NCI-H1436 treated with DMSO at 0.1 percent for 48 hours (cell line): ENCODE data around the gene SLC37A2.
"Not testable (repeated sequence)": the region's sequence is repeated elsewhere in the genome, so short reads cannot be mapped to it uniquely, and the experiment has no call there.

Source experiments
- DNase-seq: peaks from one replicate; lab custom pipeline; 2025; lab: John Stamatoyannopoulos, UW

The SLC37A2 gene

DNA sequence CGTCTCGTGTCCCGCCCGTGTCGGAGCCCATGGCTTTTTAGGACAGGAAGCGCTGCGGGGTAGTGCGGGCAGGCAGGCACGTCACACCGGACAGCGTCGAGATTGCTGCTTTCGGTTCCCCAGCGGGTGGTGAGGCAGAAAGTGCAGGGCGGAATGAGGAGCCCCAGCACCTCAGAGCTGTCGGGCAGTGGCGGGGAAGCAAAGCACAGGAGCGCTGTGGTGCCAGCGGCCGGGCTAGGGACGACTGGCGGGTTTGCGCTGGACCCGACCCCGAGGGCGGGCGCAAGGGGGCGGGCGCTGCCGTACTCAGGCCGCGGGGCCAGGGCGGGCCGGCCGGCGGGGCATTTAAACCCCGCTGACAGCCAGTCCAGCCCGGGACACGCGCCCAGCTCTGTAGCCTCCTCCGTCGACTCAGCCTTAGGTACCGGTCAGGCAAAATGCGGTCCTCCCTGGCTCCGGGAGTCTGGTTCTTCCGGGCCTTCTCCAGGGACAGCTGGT lies at the start of gene SLC37A2:
TSS of gene SLC37A2 (plus strand) at position 375 of the 498 bp plus-strand sequence. CDS start at position 438, 63 bp downstream.
- DNase-seq = no peak

DNA sequence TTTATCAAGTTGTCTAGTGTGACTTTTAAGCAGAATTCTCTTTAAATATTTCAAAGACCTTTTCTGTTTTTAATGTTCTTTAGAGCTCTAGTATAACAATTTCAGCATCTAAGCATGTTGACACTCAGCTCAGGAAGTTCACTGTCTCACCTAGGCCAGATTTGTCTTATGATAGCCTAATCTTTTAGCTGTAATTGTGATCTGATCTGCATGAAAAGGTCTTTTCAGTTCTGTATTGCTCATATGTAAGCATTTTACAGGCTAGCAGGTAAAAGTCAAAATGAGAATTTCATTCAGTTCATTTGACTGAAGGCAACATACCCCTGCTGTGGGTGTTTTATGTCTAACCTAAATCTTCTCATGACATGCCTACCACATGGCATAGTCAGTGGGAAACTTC lies 46.7 kb upstream of the SLC37A2 start:
- no peak for DNase-seq

DNA sequence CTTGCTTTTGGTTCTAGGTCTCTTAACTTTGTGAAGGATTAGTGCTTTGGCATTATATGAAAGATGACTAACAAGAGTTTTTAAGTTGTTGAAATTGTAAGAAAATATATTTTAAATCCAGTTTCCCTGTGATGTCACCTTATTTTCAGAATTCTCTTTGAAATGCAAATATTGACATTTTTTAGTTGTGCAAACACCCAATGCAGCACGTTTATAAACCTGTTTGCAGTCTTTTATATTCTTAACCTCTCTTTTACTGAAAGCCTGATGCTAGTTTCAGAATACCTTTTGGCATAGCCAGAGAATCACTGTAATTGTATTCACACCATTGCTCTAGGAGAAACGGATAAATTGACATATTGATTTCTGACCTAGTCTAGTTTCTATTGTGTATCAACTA lies 42.8 kb upstream of the SLC37A2 start:
- DNase-seq = no peak

DNA sequence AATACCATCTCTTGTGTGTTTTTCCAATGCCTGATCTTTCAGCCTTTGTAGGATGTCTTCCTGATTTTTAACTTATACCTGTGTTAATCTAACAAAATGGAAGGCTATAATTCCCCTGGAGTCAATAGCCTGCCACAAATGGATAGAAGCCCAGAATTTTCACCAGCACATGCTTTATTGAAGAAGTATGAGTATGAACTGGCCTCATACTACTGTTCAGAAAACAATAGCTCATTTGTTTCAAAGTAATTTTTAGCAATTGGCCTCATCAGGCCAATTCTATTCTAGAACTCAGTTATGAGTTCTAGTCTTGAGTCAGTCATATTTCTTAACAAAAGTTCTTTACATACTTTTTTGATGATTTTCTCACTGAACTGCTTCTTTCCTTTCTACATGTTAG lies 40.6 kb upstream of the SLC37A2 start:
- no peak for DNase-seq

DNA sequence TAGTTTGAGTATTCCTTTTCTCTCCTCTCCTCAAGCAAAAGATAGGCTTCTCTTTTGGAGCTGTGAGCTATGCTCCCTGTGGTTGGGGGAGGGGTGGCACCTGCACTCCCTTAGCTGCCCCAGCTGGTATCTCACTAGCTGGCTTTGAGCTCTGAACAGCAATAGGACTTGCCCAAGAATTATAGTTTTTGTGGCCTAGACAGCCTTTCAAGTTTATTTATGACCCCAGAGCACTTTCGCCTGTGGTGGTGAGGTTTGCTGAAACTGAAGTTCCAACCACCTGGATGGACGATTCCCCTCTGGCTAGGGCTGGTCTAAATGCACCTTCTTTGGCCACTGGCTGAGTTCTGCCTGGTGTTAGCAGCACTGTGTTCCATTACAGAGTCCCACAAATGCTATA lies 37.1 kb upstream of the SLC37A2 start:
- DNase-seq = no peak

DNA sequence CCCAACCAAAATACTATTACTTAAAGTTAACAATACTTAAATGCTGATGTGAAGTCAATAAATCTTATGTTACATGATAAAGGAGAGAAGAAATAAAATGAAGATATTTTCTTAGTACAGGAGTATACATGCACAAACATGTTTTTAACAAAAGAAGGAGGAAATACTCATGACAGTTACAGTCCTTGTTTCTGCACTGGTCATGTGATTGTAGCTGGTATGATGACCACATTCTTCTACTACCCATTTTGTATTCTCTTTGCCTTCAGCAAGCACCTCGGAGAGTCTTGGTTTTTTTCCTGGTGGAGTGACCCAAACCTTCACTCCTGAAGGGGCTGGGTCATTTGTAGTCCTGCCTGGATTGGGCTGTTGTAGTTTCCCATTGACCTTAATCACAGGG lies 33.7 kb upstream of the SLC37A2 start:
- not testable (repeated sequence) for DNase-seq

DNA sequence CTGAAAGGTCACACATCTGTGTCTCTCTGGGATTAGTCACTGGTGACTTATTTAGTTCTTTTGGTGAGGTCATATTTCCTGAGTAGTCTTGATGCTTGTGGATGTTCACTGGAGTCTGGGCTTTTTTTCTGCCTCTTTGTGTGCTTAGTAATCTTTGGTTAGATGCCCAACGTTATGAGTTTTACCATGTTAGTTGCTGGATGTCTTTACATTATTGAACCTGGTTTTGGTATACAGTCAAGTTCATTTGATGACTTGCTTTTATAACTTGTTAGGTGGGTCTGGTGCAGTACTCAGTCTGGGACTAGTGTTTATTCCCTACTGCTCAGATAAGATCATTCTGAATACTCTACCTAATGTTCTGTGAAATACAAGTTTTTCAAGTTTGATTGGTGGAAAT lies 26.2 kb upstream of the SLC37A2 start:
- no peak for DNase-seq

DNA sequence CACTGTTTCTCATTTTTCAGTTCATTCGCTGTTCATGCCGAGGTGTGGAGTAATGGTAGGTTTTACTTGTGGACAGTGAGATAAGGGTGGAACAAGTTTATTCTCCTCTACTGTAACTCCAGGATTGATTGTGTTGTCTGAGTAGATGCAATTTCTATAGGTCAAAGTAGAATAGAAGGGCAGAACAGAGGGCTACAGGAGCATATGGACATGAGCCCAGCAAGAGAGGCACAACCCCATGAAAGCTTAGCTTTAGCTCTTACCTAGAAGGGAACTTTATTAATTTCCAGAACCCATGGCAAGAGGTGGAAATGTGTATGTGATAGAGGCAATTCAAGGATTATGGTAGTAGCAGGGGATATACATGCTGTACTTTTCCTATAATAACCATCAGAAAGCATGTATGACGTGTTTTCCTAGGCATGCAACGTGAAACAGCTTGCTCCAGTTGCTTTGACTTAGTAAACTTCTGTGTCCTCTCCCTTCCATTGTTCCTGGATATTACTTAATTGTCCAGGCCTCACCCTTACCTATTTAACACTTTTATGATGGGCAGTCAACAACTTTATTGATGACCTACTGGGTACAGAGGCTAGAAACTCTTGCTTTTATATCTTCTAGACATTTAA lies 13.8 kb upstream of the SLC37A2 start:
- no peak for DNase-seq

DNA sequence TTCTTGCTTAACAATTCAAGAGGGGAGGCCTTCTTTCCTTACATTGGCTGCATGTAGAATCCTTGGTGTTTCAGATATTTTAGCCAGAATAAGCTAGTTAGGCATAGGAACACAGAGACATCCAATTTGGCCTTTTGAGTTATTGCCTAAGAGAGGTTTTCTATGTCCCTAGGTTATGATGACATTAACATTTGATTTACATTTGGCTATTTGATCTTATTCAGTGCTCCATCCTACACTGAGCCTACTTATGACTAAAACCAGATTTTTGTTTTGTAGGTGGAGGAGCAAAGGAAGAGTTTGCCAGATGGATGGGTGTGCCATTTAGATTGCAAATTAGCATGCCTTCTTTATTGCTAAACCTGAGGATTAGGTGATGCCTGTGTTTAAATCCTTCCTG lies 11.1 kb upstream of the SLC37A2 start:
- no peak for DNase-seq

DNA sequence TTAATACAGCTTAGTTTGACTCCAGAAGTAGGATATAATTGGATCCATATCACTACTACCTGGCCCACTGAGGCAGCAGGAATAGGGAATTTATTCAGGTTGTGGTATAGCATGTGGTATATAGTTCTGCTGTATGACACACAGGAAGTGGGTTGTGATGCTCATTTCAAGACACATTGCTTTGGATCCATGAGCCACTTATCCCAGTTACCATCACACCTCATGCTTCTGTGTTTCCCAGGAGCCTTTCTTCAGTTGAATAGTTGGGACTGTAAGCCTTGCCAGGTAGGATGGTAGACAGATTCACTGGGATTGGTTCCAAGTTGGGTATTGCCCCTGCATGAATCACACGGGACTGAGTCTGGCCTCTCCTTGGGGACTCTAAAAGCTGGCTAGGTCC lies 9.9 kb upstream of the SLC37A2 start:
- DNase-seq = no peak

DNA sequence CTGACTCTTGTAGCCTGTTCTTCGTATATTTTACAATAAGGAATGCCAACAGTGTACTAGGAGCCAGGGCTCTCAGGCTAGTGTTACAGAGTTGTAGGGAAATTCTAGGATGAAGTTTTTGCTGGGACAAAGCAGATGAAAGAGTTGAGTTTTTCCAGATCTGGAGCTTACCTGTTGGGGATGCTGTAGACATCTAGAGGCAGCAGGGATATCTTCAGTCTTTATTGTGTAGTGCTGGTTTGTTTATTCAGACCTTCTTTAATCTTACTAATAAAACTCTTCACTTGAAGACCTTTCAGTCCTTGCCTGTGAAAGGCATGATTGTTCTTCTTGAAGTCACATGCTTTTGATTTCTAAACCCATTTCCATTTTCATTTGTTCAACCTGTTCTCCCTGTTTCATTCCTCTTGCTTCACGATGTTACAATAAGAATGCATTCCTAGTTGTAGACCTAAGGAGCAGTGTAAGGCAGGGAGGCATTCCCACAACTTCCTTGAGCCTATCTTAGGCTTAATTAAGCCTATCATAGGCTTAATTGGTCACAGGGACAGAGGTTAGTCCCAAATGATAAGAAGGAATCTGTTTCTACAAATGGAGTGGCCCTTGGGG lies 7.9 kb upstream of the SLC37A2 start:
- DNase-seq = no peak

DNA sequence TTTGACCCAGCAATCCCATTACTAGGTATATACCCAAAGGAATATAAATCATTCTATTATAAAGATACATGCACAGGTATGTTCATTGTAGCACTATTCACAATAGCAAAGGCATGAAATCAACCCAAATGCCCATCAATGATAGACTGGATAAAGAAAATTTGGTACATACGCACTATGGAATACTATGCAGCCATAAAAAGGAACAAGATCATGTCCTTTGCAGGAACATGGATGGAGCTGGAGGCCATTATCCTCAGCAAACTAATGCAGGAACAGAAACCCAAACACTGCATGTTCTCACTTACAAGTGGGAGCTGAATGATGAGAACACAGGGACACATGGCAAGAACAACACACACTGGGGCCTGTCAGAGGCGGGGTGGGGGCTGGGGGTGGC lies 7.0 kb upstream of the SLC37A2 start:
- DNase-seq = not testable (repeated sequence)

DNA sequence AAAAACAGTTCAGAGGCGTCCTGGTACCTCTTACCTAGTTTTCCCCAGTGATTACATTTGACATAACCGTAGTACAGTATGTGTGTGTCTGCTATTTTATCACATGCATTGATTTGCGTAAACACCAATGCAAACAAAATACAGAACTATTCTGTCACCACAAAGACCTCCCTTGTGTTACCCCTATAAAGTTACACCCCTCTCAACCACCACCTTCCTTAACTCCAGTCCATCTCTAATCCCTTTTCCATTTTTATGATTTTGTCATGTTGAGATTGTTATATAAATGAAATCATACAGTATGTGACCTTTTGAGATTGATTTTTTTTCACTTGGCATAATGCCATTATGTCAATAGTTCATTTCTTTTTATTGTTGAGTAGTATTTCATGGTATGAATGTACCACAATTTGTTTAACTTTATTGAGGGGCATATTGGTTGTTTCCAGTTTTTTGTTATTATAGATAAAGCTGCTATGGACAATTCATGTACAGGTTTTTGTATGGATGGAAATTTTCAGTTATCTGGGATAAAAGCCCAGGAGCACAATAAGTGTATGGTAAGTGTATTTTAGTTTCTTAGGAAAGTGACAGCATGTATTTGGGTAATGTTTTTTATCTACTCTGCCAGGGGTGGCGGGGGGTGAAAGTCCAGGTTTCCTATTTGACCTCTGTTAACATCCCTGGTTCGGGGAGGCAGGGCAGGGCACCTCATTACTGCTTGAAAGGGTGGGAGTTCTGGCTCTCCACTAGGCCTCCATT lies 6.0 kb upstream of the SLC37A2 start:
- DNase-seq = no peak

DNA sequence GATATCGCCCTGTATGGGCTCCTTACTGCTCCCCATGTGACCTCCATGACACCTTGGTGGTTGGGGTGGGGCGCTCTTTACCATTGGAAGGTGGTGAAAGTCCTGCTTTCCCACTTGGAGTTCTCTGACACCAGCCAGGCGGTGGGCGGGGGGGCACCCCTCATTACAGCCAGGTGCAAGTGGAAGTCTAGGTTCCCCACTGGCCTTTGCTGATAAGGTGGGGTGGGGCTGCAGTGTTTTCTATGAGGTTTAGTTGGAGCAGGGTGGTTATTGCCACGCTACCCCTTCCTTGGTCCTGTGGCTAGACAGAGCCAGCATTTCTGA lies 5.5 kb upstream of the SLC37A2 start:
- DNase-seq = no peak

DNA sequence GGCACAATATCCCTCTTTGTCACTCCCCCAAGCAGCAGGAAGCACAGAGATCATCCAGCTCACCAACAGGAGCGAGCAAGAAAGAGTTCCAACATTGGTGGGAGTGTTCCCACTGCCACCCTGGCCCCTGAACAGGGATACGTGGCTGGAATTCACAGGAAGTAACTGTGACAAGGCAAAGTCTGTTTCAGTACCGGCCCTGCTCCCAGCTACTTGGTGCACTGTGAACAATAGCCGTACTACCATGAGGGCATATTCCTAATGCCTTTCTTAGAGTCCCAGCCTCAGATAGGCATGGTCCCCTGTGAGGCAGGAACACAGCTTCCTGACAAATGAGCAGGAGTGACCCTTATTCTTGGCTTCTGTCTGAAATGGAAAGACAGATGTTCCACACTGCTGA lies 1.8 kb upstream of the SLC37A2 start:
- no peak for DNase-seq

DNA sequence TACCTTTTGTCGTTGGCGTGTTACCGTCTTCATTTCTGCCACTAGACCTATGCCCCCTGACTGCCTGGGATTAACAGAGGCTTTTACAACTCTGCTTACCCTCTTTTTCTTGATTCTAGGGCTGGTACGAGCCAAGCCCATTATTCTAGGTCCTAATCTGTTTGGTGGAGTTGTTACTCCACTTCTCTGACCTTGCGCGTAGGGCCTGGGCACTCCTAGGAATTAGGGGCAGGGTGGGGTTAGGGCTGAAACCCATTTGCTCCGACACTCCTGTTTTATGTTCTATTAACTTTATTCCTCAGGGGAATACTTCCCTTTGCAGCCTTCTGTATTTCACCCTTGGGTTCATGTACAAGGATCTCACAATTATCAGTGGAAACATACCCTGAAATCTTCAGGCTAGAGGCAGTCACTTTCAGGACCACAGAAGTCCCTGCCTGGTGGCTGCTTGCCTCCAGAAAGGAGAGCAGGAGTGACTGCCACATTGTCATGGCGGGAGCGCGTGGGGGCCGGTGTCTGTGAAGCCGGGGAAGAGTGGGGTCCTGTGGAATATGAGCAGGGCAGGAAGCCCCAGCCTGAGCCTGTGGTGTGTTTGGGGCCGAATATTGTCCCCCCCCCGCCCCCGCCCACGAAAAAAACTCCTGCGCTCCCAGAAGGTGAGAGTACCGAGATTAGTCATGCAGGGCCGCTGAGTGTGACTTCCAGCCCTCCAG lies 731 bp upstream of the SLC37A2 start:
- DNase-seq = no peak

DNA sequence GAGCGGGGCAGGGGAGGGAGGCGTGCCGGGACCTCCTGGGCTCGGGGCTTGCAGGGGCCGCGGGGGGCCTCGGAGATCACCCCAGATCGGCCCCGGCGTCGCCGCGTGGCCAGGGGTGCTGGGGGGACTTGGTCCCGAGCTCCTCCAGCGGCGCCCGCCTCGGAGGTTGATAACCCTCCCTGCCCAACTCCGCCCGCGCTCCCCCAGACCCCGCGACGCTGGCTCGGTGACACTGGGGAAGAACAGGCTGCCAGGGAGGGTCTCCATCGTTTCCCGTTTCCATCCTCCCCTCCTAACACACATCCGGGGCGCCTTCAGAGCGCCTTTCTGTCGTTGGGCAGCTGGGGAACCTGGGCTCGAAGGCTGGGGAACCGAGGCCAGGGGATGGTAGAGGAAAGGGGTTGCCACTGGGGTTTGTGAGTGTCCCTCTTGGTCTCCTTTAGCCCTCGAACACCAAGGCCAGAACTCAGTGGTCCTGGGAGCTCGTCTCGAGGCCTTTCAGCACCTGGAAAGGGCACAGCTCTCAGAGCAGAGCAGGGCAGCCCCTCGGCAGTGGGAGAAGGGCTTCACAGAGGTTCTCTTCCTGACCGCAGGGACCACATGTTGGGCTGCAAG lies 431 bp downstream of the SLC37A2 start:
- DNase-seq = no peak

DNA sequence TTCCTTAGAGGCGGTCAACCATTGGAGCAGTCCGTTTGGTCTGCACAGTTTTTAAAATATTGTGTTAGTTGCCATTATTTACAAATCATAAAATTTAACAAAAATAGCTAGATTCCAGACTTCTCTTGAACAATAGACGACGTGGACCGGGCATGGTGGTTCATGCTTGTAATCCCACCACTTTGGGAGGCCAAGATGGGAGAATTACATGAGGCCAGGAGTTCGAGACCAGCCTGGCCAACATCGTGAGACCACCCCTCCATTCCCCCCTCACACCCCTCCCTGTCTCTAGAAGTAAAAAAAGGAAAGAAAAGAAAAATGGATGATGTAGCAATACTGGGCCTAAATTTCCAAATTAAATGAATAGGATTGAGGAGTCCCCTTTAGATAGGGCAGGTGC lies 965 bp downstream of the SLC37A2 start:
- DNase-seq = no peak

DNA sequence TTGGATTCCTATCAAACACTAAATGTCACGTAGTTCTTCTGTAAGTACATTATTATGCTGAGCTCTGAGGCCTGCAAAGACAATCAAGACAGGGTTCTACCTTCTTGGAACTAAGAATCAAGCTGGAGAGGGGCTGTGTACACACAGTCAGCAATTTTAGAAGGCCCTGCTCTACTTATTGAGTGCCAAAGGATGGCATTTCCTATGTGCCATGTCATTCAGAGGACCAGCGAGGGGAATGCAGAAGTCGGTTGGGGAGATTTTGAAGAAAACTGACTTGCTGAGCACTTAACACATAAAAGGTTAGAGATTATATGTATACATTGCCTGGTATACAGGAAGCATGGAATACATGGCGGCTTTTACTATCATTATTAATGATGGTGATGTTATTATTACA lies 5.3 kb downstream of the SLC37A2 start:
- no peak for DNase-seq

DNA sequence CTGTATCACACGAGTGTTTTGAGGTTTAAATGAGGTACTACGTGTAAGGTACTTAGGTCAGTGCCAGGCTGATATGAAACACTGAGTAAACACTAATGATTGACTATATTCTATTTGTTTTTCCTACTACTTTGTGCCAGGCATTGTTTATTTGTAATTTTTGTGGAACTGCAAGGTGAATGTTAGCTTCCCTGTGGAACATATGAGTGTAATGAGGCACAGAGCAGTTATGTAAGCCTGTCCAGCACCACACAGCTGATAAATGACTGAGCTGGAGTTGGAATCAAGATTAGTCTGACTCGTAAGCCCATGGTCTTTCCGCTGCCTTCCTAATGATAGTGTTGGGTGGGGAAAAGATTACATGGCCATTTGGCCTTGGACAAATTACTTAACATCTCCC lies 5.9 kb downstream of the SLC37A2 start:
- no peak for DNase-seq

DNA sequence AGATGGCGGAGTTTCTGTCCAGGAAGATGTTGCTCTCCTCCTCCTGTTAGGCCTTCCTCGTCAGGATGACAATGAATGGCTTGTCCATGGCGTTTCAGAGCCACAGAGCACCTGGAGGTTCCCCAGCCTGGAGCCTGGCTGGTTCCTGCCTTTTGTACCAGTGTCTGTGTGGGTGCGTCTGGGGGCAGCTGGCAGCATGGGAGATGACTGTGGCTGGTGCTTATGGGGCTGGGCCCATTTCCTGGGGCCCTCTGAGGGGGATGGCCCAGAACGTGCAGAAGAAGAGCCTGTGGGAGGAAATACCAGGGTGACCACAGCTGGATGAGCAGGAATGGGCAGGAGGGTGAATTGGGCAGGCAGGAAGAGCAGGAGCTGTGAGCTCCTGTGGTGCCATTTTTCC lies 6.7 kb downstream of the SLC37A2 start:
- no peak for DNase-seq

DNA sequence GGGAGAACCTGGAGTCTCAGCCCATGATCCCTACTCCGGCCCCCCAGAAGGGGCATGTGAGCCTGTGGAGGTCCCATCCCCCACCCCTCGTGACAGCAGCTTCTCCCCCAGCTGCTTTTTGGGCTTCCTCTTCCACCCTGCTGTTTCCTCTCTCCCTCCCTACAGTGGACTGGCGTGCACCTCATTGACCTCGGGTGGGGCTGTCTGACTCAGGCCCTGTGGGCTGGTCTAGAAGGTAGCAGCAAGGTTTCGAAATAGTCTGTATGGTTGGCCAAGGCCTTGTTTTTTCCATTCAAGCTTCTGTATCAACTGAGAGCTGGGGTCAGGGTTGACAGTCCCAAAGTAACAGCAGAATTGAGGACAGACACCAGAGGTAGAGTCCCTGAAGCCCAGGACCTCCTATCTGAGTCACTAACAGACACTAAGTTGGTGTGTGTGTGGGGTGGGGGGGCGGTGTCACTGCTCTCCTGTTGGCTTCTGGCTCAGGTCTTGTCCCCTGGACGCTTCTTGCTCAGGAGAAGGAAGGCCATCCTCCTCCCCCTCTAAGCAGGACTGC lies 7.7 kb downstream of the SLC37A2 start:
- DNase-seq = no peak
